ENCODE data around the gene ARID5B.

ARID5B gene

GRCh38 chr10:61939902-61940301 is 38.4 kb downstream of the ARID5B start:
- H3K4me3 ChIP-seq (ENCODE audit: low read depth, low read length), result no peak overlapping the region
- no peak for DNase-seq (ENCODE audit: low read depth)
- TF ChIP-seq MAX (IDR thresholded peaks at IDR 0.05; ENCODE audit: low read depth, low read length) (no peak), MYC (IDR thresholded peaks at IDR 0.05; ENCODE audit: low read depth, low read length) (no peak), CTCF (IDR thresholded peaks at IDR 0.05; ENCODE audit: low read depth, low read length) (no peak), POLR2A (IDR thresholded peaks at IDR 0.05; ENCODE audit: extremely low read depth, insufficient read length) (no peak)

DNA sequence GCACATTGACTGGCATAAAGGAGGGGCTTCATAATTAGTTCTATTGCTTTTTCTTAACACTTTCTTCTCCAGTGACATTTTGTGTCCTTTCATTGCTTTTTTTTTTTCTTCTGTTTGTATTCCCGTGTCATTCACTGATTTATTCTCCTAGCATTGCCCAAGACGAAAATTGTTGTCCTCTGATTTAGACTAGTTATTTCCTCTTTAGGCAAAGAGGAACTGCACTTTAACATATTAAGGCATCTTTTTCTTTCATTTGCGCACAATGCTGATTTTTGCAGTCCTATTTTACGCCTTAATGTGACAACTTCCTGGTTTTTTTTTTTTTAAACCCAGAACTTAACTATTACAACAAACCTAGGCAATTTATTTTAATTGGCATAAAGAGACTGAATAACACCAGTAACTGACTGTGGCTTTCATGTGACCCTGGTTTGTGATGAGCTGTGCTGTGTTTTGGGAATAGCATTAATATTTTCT is 39.7 kb downstream of the ARID5B start:
- no peak overlapping the region for H3K4me3 ChIP-seq (ENCODE audit: low read depth, low read length)
- no peak for TF ChIP-seq CTCF (IDR thresholded peaks at IDR 0.05; ENCODE audit: low read depth, low read length)
- peak; percentile 11 for DNase-seq (ENCODE audit: low read depth)

GRCh38 chr10:61942604-61943461 is 41.3 kb downstream of the ARID5B start:
- DNase-seq (ENCODE audit: low read depth), result no peak
- no peak overlapping the region for H3K4me3 ChIP-seq (ENCODE audit: low read depth, low read length)
- TF ChIP-seq MYC (IDR thresholded peaks at IDR 0.05; ENCODE audit: low read depth, low read length), result no peak
- no peak for TF ChIP-seq MAX (IDR thresholded peaks at IDR 0.05; ENCODE audit: low read depth, low read length)
- no peak for TF ChIP-seq CTCF (IDR thresholded peaks at IDR 0.05; ENCODE audit: low read depth, low read length)
- TF ChIP-seq POLR2A (IDR thresholded peaks at IDR 0.05; ENCODE audit: extremely low read depth, insufficient read length), result no peak

- TF ChIP-seq CTCF (IDR thresholded peaks at IDR 0.05; ENCODE audit: low read depth, low read length) (no peak), MYC (IDR thresholded peaks at IDR 0.05; ENCODE audit: low read depth, low read length) (no peak), MAX (IDR thresholded peaks at IDR 0.05; ENCODE audit: low read depth, low read length) (no peak), POLR2A (IDR thresholded peaks at IDR 0.05; ENCODE audit: extremely low read depth, insufficient read length) (no peak)
- DNase-seq (ENCODE audit: low read depth), result no peak
Measured at GRCh38 chr10:61943674-61944378, 42.3 kb downstream of the ARID5B start.

GRCh38 chr10:61944410-61945147 is 43.1 kb downstream of the ARID5B start:
- no peak for DNase-seq (ENCODE audit: low read depth)
- no peak overlapping the region for H3K4me3 ChIP-seq (ENCODE audit: low read depth, low read length)
- no peak for TF ChIP-seq MAX (IDR thresholded peaks at IDR 0.05; ENCODE audit: low read depth, low read length)
- TF ChIP-seq CTCF (IDR thresholded peaks at IDR 0.05; ENCODE audit: low read depth, low read length), result no peak
- no peak for TF ChIP-seq MYC (IDR thresholded peaks at IDR 0.05; ENCODE audit: low read depth, low read length)
- no peak for TF ChIP-seq POLR2A (IDR thresholded peaks at IDR 0.05; ENCODE audit: extremely low read depth, insufficient read length)

More at GRCh38 chr10:61943674-61944378, 42.3 kb downstream of the ARID5B start:
- no peak overlapping the region for H3K4me3 ChIP-seq (ENCODE audit: low read depth, low read length)
